Fibroblast of the aortic adventitia (primary cell): ENCODE results near the gene LRRC9. TPM values are rescaled to one million over a fixed set of nuclear protein-coding genes. Genes with fewer than 3 reads are reported as not detected.
A peak's percentile ranks its signal among the peaks of the same experiment; 100 is the strongest.
"Not testable (repeated sequence)": the region's sequence is repeated elsewhere in the genome, so short reads cannot be mapped to it uniquely, and the experiment has no call there.

Experiments
- DNase-seq: peaks from one replicate; pipeline ENCODE4 v3.0.0-alpha.2; 2010; ENCODE audit warnings: low read depth
- H3K4me3 ChIP-seq: 2 replicates; pipeline ENCODE4 v1.5.1; 2011; ENCODE audit warnings: low read depth, mild to moderate bottlenecking, control low read depth, low read length, moderate library complexity
- total RNA-seq: library from RNA; depleted of rRNA; stranded (reverse); fragments of >200 nt; gene quantifications from 2 replicates; pipeline ENCODE4 v1.2.3, GENCODE V29; 2012; ENCODE audit warnings: low replicate concordance
- TF ChIP-seq, protein P1 (sequence below): IDR thresholded peaks from 2 replicates; pipeline ENCODE4 v1.5.1; 2011; ENCODE audit warnings: mild to moderate bottlenecking, low read length, control low read depth, inconsistent platforms; ENCODE audit not compliant: insufficient read depth

LRRC9 gene
- total RNA-seq, 1 donor, result not detected

DNA sequence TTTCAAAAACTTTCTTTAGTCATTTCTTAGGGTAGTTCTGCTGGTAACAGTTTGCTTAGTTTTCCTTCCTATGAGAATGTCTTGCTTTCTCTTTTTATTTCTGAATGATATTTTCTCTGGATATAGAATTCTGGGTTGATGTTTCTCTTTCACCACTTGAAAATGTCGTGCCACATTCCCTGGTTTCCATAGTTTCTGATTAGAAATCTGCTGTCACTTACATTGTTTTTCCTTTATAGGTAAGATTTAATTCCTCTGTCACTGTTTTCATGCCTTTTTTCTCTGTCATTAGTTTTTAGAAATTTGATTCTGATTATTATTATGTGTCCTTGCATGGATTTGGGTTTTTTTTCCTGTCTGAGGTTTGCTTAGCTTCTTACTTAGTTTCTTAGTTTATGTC lies 94.5 kb downstream of the LRRC9 start:
- TF ChIP-seq, protein P1, sequence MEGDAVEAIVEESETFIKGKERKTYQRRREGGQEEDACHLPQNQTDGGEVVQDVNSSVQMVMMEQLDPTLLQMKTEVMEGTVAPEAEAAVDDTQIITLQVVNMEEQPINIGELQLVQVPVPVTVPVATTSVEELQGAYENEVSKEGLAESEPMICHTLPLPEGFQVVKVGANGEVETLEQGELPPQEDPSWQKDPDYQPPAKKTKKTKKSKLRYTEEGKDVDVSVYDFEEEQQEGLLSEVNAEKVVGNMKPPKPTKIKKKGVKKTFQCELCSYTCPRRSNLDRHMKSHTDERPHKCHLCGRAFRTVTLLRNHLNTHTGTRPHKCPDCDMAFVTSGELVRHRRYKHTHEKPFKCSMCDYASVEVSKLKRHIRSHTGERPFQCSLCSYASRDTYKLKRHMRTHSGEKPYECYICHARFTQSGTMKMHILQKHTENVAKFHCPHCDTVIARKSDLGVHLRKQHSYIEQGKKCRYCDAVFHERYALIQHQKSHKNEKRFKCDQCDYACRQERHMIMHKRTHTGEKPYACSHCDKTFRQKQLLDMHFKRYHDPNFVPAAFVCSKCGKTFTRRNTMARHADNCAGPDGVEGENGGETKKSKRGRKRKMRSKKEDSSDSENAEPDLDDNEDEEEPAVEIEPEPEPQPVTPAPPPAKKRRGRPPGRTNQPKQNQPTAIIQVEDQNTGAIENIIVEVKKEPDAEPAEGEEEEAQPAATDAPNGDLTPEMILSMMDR, result no peak
- DNase-seq, result no peak
- H3K4me3 ChIP-seq, result no peak overlapping the region

DNA sequence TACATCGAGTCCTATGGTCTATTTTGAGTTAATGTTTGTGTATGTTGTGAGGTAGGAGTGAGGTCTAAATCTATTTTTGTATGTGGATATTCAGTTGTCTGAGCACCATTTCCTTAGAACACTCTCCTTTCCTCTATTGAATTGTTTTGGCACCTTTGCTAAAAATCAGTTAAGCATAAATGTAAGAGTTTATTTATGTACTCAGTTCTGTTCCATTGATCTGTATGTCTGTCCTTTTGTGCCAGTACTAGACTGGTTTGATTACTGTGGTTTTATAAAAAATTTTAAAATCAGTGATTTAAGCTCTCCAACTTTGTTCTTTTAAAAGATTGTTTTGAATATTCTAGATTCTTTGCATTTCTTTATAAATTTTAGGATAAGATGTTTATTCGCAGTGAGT lies 101.7 kb downstream of the LRRC9 start:
- DNase-seq, result no peak
- TF ChIP-seq, protein P1, result no peak
- H3K4me3 ChIP-seq, result no peak overlapping the region

DNA sequence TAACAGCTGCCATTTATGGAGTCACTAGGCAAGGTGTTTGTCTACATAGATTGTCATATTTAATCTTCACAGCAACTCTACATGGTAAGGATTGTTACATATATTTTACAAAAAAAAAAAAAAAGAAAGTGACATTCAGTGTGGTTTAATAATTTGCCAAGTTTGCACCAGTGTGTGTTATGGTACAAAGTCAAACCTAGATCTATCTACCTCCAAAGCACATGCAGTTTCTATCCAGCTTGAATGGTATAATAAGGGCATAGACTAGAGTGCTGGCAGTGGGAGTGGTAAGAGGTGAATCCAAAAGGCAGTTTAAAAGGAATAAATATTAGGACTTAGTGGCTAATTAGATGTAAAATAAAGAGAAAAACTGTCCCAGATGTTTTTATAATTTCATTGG lies 105.6 kb downstream of the LRRC9 start:
- no peak for DNase-seq
- TF ChIP-seq, protein P1, result no peak
- no peak overlapping the region for H3K4me3 ChIP-seq

DNA sequence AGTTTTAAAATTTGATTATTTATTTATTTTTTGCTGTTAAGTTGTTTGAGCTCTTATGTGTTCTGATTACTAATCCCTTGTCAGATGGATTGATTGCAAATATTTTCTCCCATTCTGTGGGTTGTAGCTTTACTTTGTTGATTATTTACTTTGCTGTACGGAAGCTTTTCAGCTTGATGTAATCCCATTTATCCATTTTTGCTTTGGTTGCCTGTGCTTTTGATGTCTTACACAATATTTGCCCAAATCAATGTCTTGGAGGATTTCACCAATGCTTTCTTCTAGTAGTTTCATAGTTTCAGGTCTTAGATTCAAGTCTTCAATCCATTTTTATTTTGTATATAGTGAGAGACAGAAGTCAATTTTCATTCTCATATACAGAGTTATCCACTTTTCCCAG lies 115.2 kb downstream of the LRRC9 start:
- H3K4me3 ChIP-seq, result no peak overlapping the region
- TF ChIP-seq, protein P1, result no peak
- no peak for DNase-seq

DNA sequence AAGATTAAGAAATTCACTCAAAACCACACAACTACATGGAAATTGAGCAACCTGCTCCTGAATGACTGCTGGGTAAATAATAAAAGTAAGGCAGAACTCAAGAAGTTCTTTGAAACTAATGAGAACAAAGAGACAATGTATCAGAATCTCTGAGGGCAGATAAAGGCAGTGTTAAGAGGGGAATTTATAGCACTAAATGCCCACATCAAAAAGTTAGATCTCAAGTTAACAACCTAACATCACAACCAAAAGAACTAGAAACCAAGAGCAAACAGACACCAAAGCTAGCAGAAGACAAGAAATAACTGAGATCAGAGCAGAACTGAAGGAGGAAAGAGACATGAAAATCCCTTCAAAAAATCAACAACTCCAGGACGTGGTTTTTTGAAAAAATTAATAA lies 128.0 kb downstream of the LRRC9 start:
- H3K4me3 ChIP-seq, DNase-seq: not testable (repeated sequence)

DNA sequence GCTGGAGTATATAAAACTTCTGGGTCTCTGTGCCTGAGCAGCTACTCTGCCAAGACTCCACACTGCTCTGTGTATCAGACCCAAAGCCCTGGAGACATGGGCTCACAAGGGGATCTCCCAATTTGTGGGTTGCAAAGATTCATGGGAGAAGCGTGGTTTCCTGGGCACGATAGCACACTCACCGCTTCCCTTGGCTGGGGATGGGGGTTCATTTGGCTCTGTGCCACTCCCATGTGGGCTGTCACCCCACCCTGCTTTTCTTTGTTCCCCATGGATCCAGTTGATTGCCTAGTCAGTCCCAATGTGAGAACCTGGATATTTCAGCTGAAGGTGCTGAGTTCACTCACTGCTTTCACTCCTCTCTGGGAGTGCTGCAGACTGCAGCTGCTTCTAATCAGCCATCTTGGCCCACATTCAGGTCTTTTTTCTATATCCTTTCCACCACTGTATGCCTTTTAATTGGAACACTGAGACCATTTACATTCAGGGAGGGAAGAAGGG lies 131.8 kb downstream of the LRRC9 start:
- H3K4me3 ChIP-seq, result peak overlapping the region; percentile 49
- peak; percentile 78 for DNase-seq
- TF ChIP-seq, protein P1, result no peak

DNA sequence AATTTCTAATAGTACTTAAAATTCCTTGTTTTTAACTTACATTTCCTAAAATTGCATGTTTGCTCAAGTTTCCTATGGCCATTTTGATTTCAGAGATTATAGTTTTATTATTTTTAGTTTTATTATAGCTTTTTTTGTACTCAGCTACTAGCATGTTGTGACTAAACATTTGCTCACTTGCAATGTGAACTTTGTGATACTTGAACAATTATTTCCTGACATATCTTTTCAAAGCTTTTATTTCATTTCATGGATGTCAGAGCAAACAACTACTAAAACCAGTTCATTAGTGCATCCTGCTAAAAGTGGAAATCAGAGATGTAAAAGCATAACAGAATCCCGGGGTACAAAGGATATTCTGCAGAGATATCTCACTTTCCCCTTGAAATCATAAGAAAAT lies 138.1 kb downstream of the LRRC9 start:
- TF ChIP-seq, protein P1, result no peak
- DNase-seq, result no peak
- no peak overlapping the region for H3K4me3 ChIP-seq
